HepG2 (cell line): ENCODE data around the gene COL25A1. TPM values are rescaled to one million over a fixed set of nuclear protein-coding genes. Genes with fewer than 3 reads are reported as not detected.

Source experiments
- ATAC-seq: fragments of 200-7000 bp; cut with Tn5 transposase; 3 replicates; pipeline ENCODE4 v1.9.1; 2020; ENCODE audit warnings: mild to moderate bottlenecking, moderate library complexity
- BruUV-seq: library from RNA; stranded (reverse); fragments of 400-500 nt; replicated peaks from 2 replicates; lab custom pipeline; 2021; lab: Mats Ljungman, UMichigan
- CTCF ChIA-PET: fragments of 300-600 bp; formaldehyde crosslinking; extraction: SDS; loops from one replicate; lab custom pipeline; 2021; ENCODE audit warnings: low total read pairs, inconsistent platforms, low intra/inter-chr PET ratio; lab: Yijun Ruan, JAX
- POLR2A ChIA-PET: fragments of 350-600 bp; sonication (Branson Sonifier 250); formaldehyde crosslinking; loops from one replicate; lab custom pipeline; 2020; ENCODE audit warnings: antibody characterized with exemption, inconsistent platforms; lab: Yijun Ruan, JAX
- DNase-seq: peaks from one replicate; pipeline ENCODE4 v3.0.0-alpha.2; 2015; ENCODE audit warnings: low spot score
- FAIRE-seq: peaks from 3 replicates; lab custom pipeline; 2011; peaks lifted over from hg19 to GRCh38; lab: Jason Lieb, UNC
- H2AFZ ChIP-seq: one replicate; pipeline ENCODE4 v1.6.1; 2011; ENCODE audit warnings: low read length, inconsistent platforms
- H3K27ac ChIP-seq: fragments of 300-600 bp; 3 replicates; pipeline ENCODE4 v1.8.0; 2011; ENCODE audit warnings: mixed run types, mild to moderate bottlenecking, mixed read lengths, low read length, inconsistent platforms; ENCODE audit not compliant: insufficient read depth; ENCODE audit errors: extremely low read length
- H3K27me3 ChIP-seq, 2 experiments: fragments of 200-600 bp in 1 of 2; 2 replicates in 1 of 2; 3 replicates in 1 of 2; pipeline versions ENCODE4 v1.6.0 to v1.8.0; 2011; ENCODE audit warnings: low read length in 2 of 2, mild to moderate bottlenecking in 2 of 2, moderate library complexity in 2 of 2, inconsistent platforms in 1 of 2; ENCODE audit not compliant: insufficient read depth in 2 of 2, control insufficient read depth in 1 of 2
- H3K36me3 ChIP-seq, 2 experiments: fragments of 200-600 bp in 1 of 2; replicated peaks in 1 of 2; 2 replicates in 1 of 2; 3 replicates in 1 of 2; pipeline versions ENCODE4 v1.5.1 to v1.8.0; 2011; ENCODE audit warnings: low read length in 2 of 2, inconsistent platforms in 1 of 2; ENCODE audit not compliant: insufficient read depth in 2 of 2, control insufficient read depth in 1 of 2
- H3K4me1 ChIP-seq: 2 replicates; pipeline ENCODE4 v1.5.1; 2012; ENCODE audit warnings: low read length, inconsistent platforms; ENCODE audit not compliant: insufficient read depth
- H3K4me2 ChIP-seq: 2 replicates; pipeline ENCODE4 v1.6.0; 2011; ENCODE audit warnings: low read depth, low read length, inconsistent platforms
- H3K4me3 ChIP-seq, 3 experiments: fragments of 200-600 bp in 1 of 3; sonication (generic), shearing (Covaris generic) in 1 of 3; replicated peaks in 1 of 3; 2 replicates each; pipeline ENCODE4 v1.5.1; 2011 to 2016; ENCODE audit warnings: low read length in 3 of 3, inconsistent platforms in 2 of 3, low read depth in 2 of 3, mild to moderate bottlenecking in 2 of 3, control low read depth in 1 of 3, mixed read lengths in 1 of 3; ENCODE audit not compliant: insufficient read depth in 1 of 3
- H3K79me2 ChIP-seq: one replicate; pipeline ENCODE4 v1.6.1; 2011; ENCODE audit warnings: low read length, inconsistent platforms; ENCODE audit not compliant: insufficient read depth
- H3K9ac ChIP-seq: 2 replicates; pipeline ENCODE4 v1.6.0; 2011; ENCODE audit warnings: mild to moderate bottlenecking, low read depth, low read length, inconsistent platforms; ENCODE audit not compliant: insufficient read depth
- H3K9me3 ChIP-seq: 2 replicates; pipeline ENCODE4 v1.5.1; 2012; ENCODE audit warnings: mild to moderate bottlenecking, low read length
- H4K20me1 ChIP-seq: 2 replicates; pipeline ENCODE4 v1.6.0; 2011; ENCODE audit warnings: inconsistent platforms, mild to moderate bottlenecking, low read length, moderate library complexity; ENCODE audit not compliant: insufficient read depth
- AGO1 ChIP-seq: fragments of 200-400 bp; formaldehyde crosslinking; IDR thresholded peaks from 2 replicates; pipeline ENCODE4 v1.6.1; 2017; ENCODE audit warnings: mild to moderate bottlenecking, low read depth, low read length, moderate library complexity; ENCODE audit not compliant: poor library complexity, severe bottlenecking
- BCL3 ChIP-seq: sonication (generic); formaldehyde crosslinking; IDR thresholded peaks from 2 replicates; pipeline ENCODE4 v1.5.1; 2020; ENCODE audit warnings: mild to moderate bottlenecking, missing genetic modification reagents, moderate library complexity
- BRD4 ChIP-seq: sonication (generic); formaldehyde crosslinking; IDR thresholded peaks from 2 replicates; pipeline ENCODE4 v1.4.0; 2020; ENCODE audit warnings: missing genetic modification reagents
- DMTF1 ChIP-seq: sonication (generic); formaldehyde crosslinking; IDR thresholded peaks from 2 replicates; pipeline ENCODE4 v1.4.0; 2020; ENCODE audit warnings: mild to moderate bottlenecking, missing genetic modification reagents
- FIP1L1 ChIP-seq: fragments of 200-400 bp; formaldehyde crosslinking; IDR thresholded peaks from 2 replicates; pipeline ENCODE4 v1.6.1; 2018; ENCODE audit warnings: low read depth, mild to moderate bottlenecking, low read length, moderate library complexity, borderline replicate concordance; ENCODE audit not compliant: insufficient read depth
- ISL2 ChIP-seq: sonication (generic); formaldehyde crosslinking; IDR thresholded peaks from 2 replicates; pipeline ENCODE4 v1.5.0; 2020; ENCODE audit warnings: missing genetic modification reagents
- MAX ChIP-seq: IDR thresholded peaks from 2 replicates; pipeline ENCODE4 v1.6.1; 2012; ENCODE audit warnings: inconsistent platforms
- MTA3 ChIP-seq: sonication (generic); formaldehyde crosslinking; IDR thresholded peaks from 2 replicates; pipeline ENCODE4 v1.4.0; 2020; ENCODE audit warnings: missing genetic modification reagents
- PHB2 ChIP-seq: fragments of 450-650 bp; IDR thresholded peaks from 2 replicates; pipeline ENCODE4 v1.6.1; 2018; ENCODE audit not compliant: partially characterized antibody
- ZBTB21 ChIP-seq: sonication (generic); formaldehyde crosslinking; IDR thresholded peaks from 2 replicates; pipeline ENCODE4 v1.4.0; 2020; ENCODE audit warnings: missing genetic modification reagents
- ZBTB7B ChIP-seq: sonication (generic); formaldehyde crosslinking; IDR thresholded peaks from 2 replicates; pipeline ENCODE4 v1.4.0; 2020; ENCODE audit warnings: missing genetic modification reagents
- ZFP1 ChIP-seq: IDR thresholded peaks from 2 replicates; pipeline ENCODE4 v1.6.1; 2016
- ZKSCAN5 ChIP-seq: sonication (generic); formaldehyde crosslinking; IDR thresholded peaks from 2 replicates; pipeline ENCODE4 v1.5.1; 2020; ENCODE audit warnings: mild to moderate bottlenecking, missing genetic modification reagents
- ZNF18 ChIP-seq: sonication (generic); formaldehyde crosslinking; IDR thresholded peaks from 2 replicates; pipeline ENCODE4 v1.8.0; 2022; ENCODE audit warnings: mild to moderate bottlenecking, missing genetic modification reagents; ENCODE audit not compliant: insufficient replicate concordance
- ZNF282 ChIP-seq: fragments of 450-650 bp; IDR thresholded peaks from 2 replicates; pipeline ENCODE4 v1.6.1; 2018; ENCODE audit not compliant: partially characterized antibody
- ZNF343 ChIP-seq: sonication (generic); formaldehyde crosslinking; IDR thresholded peaks from 2 replicates; pipeline ENCODE4 v1.4.0; 2020; ENCODE audit warnings: mild to moderate bottlenecking, missing genetic modification reagents
- ZNF430 ChIP-seq: sonication (generic); formaldehyde crosslinking; IDR thresholded peaks from 2 replicates; pipeline ENCODE4 v1.9.0; 2021; ENCODE audit warnings: mild to moderate bottlenecking, missing genetic modification reagents
- ZNF513 ChIP-seq: sonication (generic); formaldehyde crosslinking; conservative IDR thresholded peaks from 2 replicates; pipeline ENCODE4 v1.5.0; 2020; ENCODE audit warnings: missing genetic modification reagents
- ZNF543 ChIP-seq: sonication (generic); formaldehyde crosslinking; IDR thresholded peaks from 2 replicates; pipeline ENCODE4 v1.4.0; 2020; ENCODE audit warnings: mild to moderate bottlenecking, missing genetic modification reagents
- ZNF816 ChIP-seq: sonication (generic); formaldehyde crosslinking; IDR thresholded peaks from 2 replicates; pipeline ENCODE4 v1.8.0; 2022; ENCODE audit warnings: missing genetic modification reagents, mild to moderate bottlenecking, borderline replicate concordance
- in situ Hi-C: cut with HindIII; loops from 2 replicates; pipeline ENCODE4 v1.10.0; 2017; ENCODE audit warnings: low pct_unique_long_range_greater_than_20kb; ENCODE audit not compliant: extremely low pct_ligation_motif_present
- intact Hi-C: fragments of 100-400 bp; cut with micrococcal nuclease; formaldehyde crosslinking; loops from one replicate; pipeline ENCODE4 v1.10.0; 2022; ENCODE audit not compliant: unreplicated experiment
- polyA plus RNA-seq, 8 experiments: library from polyadenylated mRNA; depleted of rRNA in 3 of 8; stranded (reverse) in 7 of 8; unstranded in 1 of 8; fragments of >200 nt; fragmentation: Illumina TruSeq in 4 of 8; extraction: Trizol in 4 of 8; gene quantifications; 2 replicates each; pipeline versions ENCODE4 v1.2.1 to v1.2.3, GENCODE V29; 2011 to 2016; ENCODE audit warnings: low read depth in 4 of 8, missing spikeins in 1 of 8, mixed read lengths in 1 of 8; ENCODE audit not compliant: insufficient read depth in 1 of 8
- total RNA-seq, 5 experiments: library from RNA; depleted of rRNA; stranded (reverse); fragments of >200 nt; fragmentation: Illumina TruSeq; extraction: Trizol; gene quantifications; 2 replicates each; pipeline ENCODE4 v1.2.3, GENCODE V29; 2016; ENCODE audit warnings: low read depth in 1 of 5

Gene COL25A1
- total and polyA plus RNA-seq, 2 of the 13 experiments (the other 11 are each of a cell fraction or from before 2014, with no cell fraction given), result not detected

- no peak for ATAC-seq
- no TSS peak for BruUV-seq
- CTCF ChIA-PET, result no interaction called here
- Histone ChIP-seq H3K9me3 (no peaks in the 10 kb centered on the region), H3K27ac (no peak overlapping the region), H3K4me2 (no peak overlapping the region), H3K36me3 (no peaks in the 10 kb centered on the region), H3K4me1 (no peaks in the 10 kb centered on the region), H3K9ac (no peak overlapping the region), H3K4me3 (no peak overlapping the region), H3K79me2 (no peaks in the 10 kb centered on the region), H2AFZ (no peak overlapping the region), H3K27me3 (no peaks in the 10 kb centered on the region), H4K20me1 (no peaks in the 10 kb centered on the region)
- intact Hi-C loops (no loop called here), in situ Hi-C loops (no loop called here)
- TF ChIP-seq ZNF18, result no peak
- TF ChIP-seq ZNF543 (CRISPR knock-in tag), result no peak
- no peak for TF ChIP-seq ZKSCAN5
- no peak for TF ChIP-seq ZNF282
- TF ChIP-seq ZNF343 (CRISPR knock-in tag), result no peak
- no peak for TF ChIP-seq FIP1L1
- TF ChIP-seq BCL3 (CRISPR knock-in tag), result no peak
- TF ChIP-seq ZBTB21, result no peak
- TF ChIP-seq PHB2, result no peak
- no peak for TF ChIP-seq AGO1
- TF ChIP-seq ZNF513 (CRISPR knock-in tag), result no peak
- no peak for TF ChIP-seq BRD4
- no peak for TF ChIP-seq ZNF816 (CRISPR knock-in tag)
- TF ChIP-seq ZBTB7B, result no peak
- no peak for TF ChIP-seq ZNF430
- TF ChIP-seq ISL2 (CRISPR knock-in tag), result no peak
- no peak for TF ChIP-seq ZFP1 (CRISPR knock-in tag)
- no peak for TF ChIP-seq MAX
- no peak for TF ChIP-seq DMTF1
- TF ChIP-seq MTA3, result no peak
- POLR2A ChIA-PET, result no interaction called here
- no peak for FAIRE-seq
- no peak for DNase-seq
Observed at GRCh38 chr4:109266891-109267290, 35.6 kb downstream of the COL25A1 start.
